MV-4-11 (cell line): Measurements from ENCODE around the gene PPP1R3E.

Source experiments
- DNase-seq: peaks from one replicate; lab custom pipeline; 2025; lab: John Stamatoyannopoulos, UW

The PPP1R3E gene

GRCh38 chr14:23248601-23249000 lies 54.1 kb downstream of the PPP1R3E start:
- DNase-seq: no peak
